H1 (cell line): ENCODE results near the gene SLC1A1. TPM values are rescaled to one million over a fixed set of nuclear protein-coding genes. Genes with fewer than 3 reads are reported as not detected.

ENCODE experiments used
- CTCF ChIA-PET: fragments of 300-600 bp; sonication (Branson Sonifier 250); formaldehyde crosslinking; loops from one replicate; lab custom pipeline; 2021; ENCODE audit not compliant: partially characterized antibody; lab: Charles Lee
- POLR2A ChIA-PET: fragments of 300-600 bp; sonication (Branson Sonifier 250); formaldehyde crosslinking; loops from one replicate; lab custom pipeline; 2021; ENCODE audit warnings: inconsistent platforms; ENCODE audit not compliant: partially characterized antibody; lab: Charles Lee
- DNase-seq, 2 experiments: peaks; one replicate each; pipeline versions ENCODE4 v3.0.0 to v3.0.0-alpha.2; 2010 to 2022; ENCODE audit warnings: low spot score in 2 of 2, low read depth in 1 of 2, mixed read lengths in 1 of 2
- FAIRE-seq: peaks from 2 replicates; lab custom pipeline; 2011; peaks lifted over from hg19 to GRCh38; lab: Jason Lieb, UNC
- H2AFZ ChIP-seq: 2 replicates; pipeline ENCODE4 v1.8.1; 2012; ENCODE audit warnings: low read length, inconsistent platforms
- H2AK5ac ChIP-seq: 2 replicates; pipeline ENCODE4 v1.6.1; 2013; ENCODE audit warnings: low read depth, low read length
- H2BK120ac ChIP-seq: replicated peaks from 2 replicates; pipeline ENCODE3; 2013; ENCODE audit warnings: low read depth, low read length, inconsistent platforms
- H2BK12ac ChIP-seq: 2 replicates; pipeline ENCODE4 v1.6.1; 2013; ENCODE audit warnings: low read depth, low read length
- H2BK15ac ChIP-seq: 2 replicates; pipeline ENCODE4 v1.6.1; 2013; ENCODE audit warnings: low read length
- H2BK20ac ChIP-seq: 2 replicates; pipeline ENCODE4 v1.6.1; 2013; ENCODE audit warnings: low read length
- H2BK5ac ChIP-seq: 2 replicates; pipeline ENCODE4 v1.6.1; 2013; ENCODE audit warnings: low read depth, low read length
- H3K14ac ChIP-seq: 2 replicates; pipeline ENCODE4 v1.6.1; 2013; ENCODE audit warnings: inconsistent platforms; ENCODE audit not compliant: insufficient read length
- H3K18ac ChIP-seq: 2 replicates; pipeline ENCODE4 v1.6.1; 2013; ENCODE audit warnings: low read length; ENCODE audit errors: extremely low read depth
- H3K23ac ChIP-seq: 2 replicates; pipeline ENCODE4 v1.6.1; 2013; ENCODE audit warnings: inconsistent platforms; ENCODE audit not compliant: insufficient read length
- H3K23me2 ChIP-seq: 2 replicates; pipeline ENCODE4 v1.6.1; 2013; ENCODE audit warnings: low read depth, low read length
- H3K27ac ChIP-seq: 2 replicates; pipeline ENCODE4 v1.6.1; 2011; ENCODE audit warnings: low read depth, low read length, inconsistent platforms
- H3K27me3 ChIP-seq, 4 experiments: replicated peaks in 1 of 4; 1 replicate in 1 of 4; 2 replicates in 3 of 4; pipeline versions ENCODE4 v1.6.1 to v1.8.1; 2011 to 2013; ENCODE audit warnings: low read length in 3 of 4, mild to moderate bottlenecking in 3 of 4, inconsistent platforms in 2 of 4, mixed read lengths in 2 of 4, moderate library complexity in 1 of 4; ENCODE audit not compliant: control insufficient read depth in 3 of 4, insufficient read depth in 3 of 4; ENCODE audit errors: extremely low read depth in 1 of 4
- H3K36me3 ChIP-seq, 4 experiments: 2 replicates each; pipeline versions ENCODE4 v1.6.1 to v1.8.1; 2011 to 2013; ENCODE audit warnings: mild to moderate bottlenecking in 4 of 4, low read length in 3 of 4, moderate library complexity in 2 of 4, control low read depth in 1 of 4, inconsistent platforms in 1 of 4; ENCODE audit not compliant: insufficient read depth in 4 of 4, control insufficient read depth in 2 of 4
- H3K4ac ChIP-seq: replicated peaks from 2 replicates; pipeline ENCODE3; 2013; ENCODE audit warnings: low read length, low read depth, mixed read lengths, inconsistent platforms; ENCODE audit not compliant: insufficient read length
- H3K4me1 ChIP-seq, 4 experiments: replicated peaks in 1 of 4; 1 replicate in 1 of 4; 2 replicates in 3 of 4; pipeline versions ENCODE4 v1.6.1 to v1.8.1; 2011 to 2013; ENCODE audit warnings: low read length in 3 of 4, inconsistent platforms in 2 of 4, mixed read lengths in 1 of 4; ENCODE audit not compliant: insufficient read depth in 4 of 4, control insufficient read depth in 3 of 4
- H3K4me2 ChIP-seq, 2 experiments: 2 replicates each; pipeline versions ENCODE4 v1.6.1 to v1.8.1; 2011 to 2013; ENCODE audit warnings: low read depth in 2 of 2, low read length in 2 of 2, control low read depth in 1 of 2, inconsistent platforms in 1 of 2, mild to moderate bottlenecking in 1 of 2; ENCODE audit not compliant: insufficient read depth in 1 of 2
- H3K4me3 ChIP-seq, 4 experiments: fragments of 200-600, 300-600 bp in 1 of 4; sonication (generic), shearing (Covaris generic), sonication (Bioruptor Twin) in 1 of 4; 2 replicates each; pipeline versions ENCODE4 v1.5.1 to v1.8.1; 2011 to 2016; ENCODE audit warnings: low read length in 4 of 4, low read depth in 3 of 4, control low read depth in 2 of 4, inconsistent platforms in 2 of 4, mild to moderate bottlenecking in 2 of 4, mixed read lengths in 1 of 4, moderate library complexity in 1 of 4; ENCODE audit not compliant: insufficient read depth in 2 of 4; ENCODE audit errors: extremely low read depth in 1 of 4
- H3K56ac ChIP-seq: replicated peaks from 2 replicates; pipeline ENCODE3; 2013; ENCODE audit warnings: low read depth, mild to moderate bottlenecking, mixed read lengths, low read length, inconsistent platforms; ENCODE audit not compliant: insufficient read length
- H3K79me1 ChIP-seq: 2 replicates; pipeline ENCODE4 v1.6.1; 2013; ENCODE audit warnings: low read depth, low read length, control low read depth
- H3K79me2 ChIP-seq, 2 experiments: 2 replicates each; pipeline versions ENCODE4 v1.6.1 to v1.8.1; 2012 to 2013; ENCODE audit warnings: low read length in 2 of 2, mild to moderate bottlenecking in 2 of 2, inconsistent platforms in 1 of 2; ENCODE audit not compliant: insufficient read depth in 2 of 2, control insufficient read depth in 1 of 2
- H3K9ac ChIP-seq, 4 experiments: replicated peaks in 1 of 4; 1 replicate in 1 of 4; 2 replicates in 3 of 4; pipeline versions ENCODE4 v1.6.1 to v1.8.1; 2011 to 2013; ENCODE audit warnings: low read depth in 3 of 4, low read length in 3 of 4, control low read depth in 2 of 4, mild to moderate bottlenecking in 2 of 4, moderate library complexity in 2 of 4, inconsistent platforms in 1 of 4; ENCODE audit errors: extremely low read depth in 1 of 4
- H3K9me3 ChIP-seq, 2 experiments: 2 replicates each; pipeline versions ENCODE4 v1.6.1 to v1.8.1; 2012 to 2013; ENCODE audit warnings: mild to moderate bottlenecking in 2 of 2, moderate library complexity in 2 of 2, control low read depth in 1 of 2, inconsistent platforms in 1 of 2, low read depth in 1 of 2, low read length in 1 of 2, mixed read lengths in 1 of 2; ENCODE audit not compliant: insufficient read depth in 2 of 2
- H4K20me1 ChIP-seq, 2 experiments: replicated peaks in 1 of 2; 2 replicates each; pipeline versions ENCODE3 to v1.8.1; 2011 to 2013; ENCODE audit warnings: inconsistent platforms in 2 of 2, low read length in 2 of 2, mild to moderate bottlenecking in 1 of 2; ENCODE audit not compliant: insufficient read depth in 2 of 2, control insufficient read depth in 1 of 2
- H4K5ac ChIP-seq: 2 replicates; pipeline ENCODE4 v1.6.1; 2013; ENCODE audit warnings: low read length, low read depth, mixed read lengths, inconsistent platforms; ENCODE audit not compliant: insufficient read length
- H4K8ac ChIP-seq: 2 replicates; pipeline ENCODE4 v1.8.0; 2013; ENCODE audit warnings: mild to moderate bottlenecking, moderate library complexity, low read length, inconsistent platforms; ENCODE audit not compliant: insufficient read depth; ENCODE audit errors: extremely low read depth
- H4K91ac ChIP-seq: replicated peaks from 2 replicates; pipeline ENCODE3; 2013; ENCODE audit warnings: low read length, mixed read lengths, inconsistent platforms; ENCODE audit not compliant: insufficient read length
- WGBS, 2 experiments: shearing (Covaris generic) in 1 of 2; methylation state at CpG; one replicate each; pipeline versions ENCODE4 v1.1.6 to v1.1.7; 2013 to 2015; ENCODE audit warnings: low lambda C conversion rate in 2 of 2, mixed read lengths in 2 of 2, inconsistent platforms in 1 of 2, low coverage in 1 of 2, missing lambda C conversion rate in 1 of 2; ENCODE audit not compliant: insufficient replicate concordance in 2 of 2, insufficient coverage in 1 of 2, insufficient read length in 1 of 2; ENCODE audit errors: extremely low coverage in 1 of 2, missing lambda C conversion rate in 1 of 2; 5-methylcytosine and 5-hydroxymethylcytosine counted together
- polyA plus RNA-seq, 7 experiments: library from polyadenylated mRNA; depleted of rRNA in 3 of 7; stranded (reverse) in 5 of 7; unstranded in 2 of 7; fragments of >200 nt in 5 of 7; fragments of 200-250 nt in 2 of 7; gene quantifications; 1 replicate in 5 of 7; 2 replicates in 1 of 7; 4 replicates in 1 of 7; pipeline versions ENCODE4 v1.2.1 to v1.2.3, GENCODE V29; 2011 to 2013; ENCODE audit warnings: missing spikeins in 2 of 7, mixed read lengths in 2 of 7
- total RNA-seq: library from RNA; stranded (reverse); fragmentation: NEBNext Ultra II Directional; extraction: Animal tissue kit (Norgen Biotek cat#: 25700); gene quantifications from 2 replicates; pipeline ENCODE4 v1.2.1, GENCODE V29; 2021
- TF ChIP-seq, protein P1 (sequence below): IDR thresholded peaks from 2 replicates; pipeline ENCODE4 v1.6.1; 2011; ENCODE audit warnings: low read depth, mild to moderate bottlenecking, low read length; ENCODE audit not compliant: insufficient read depth

SLC1A1 gene
- total and polyA plus RNA-seq, 2 of the 8 experiments (the other 6 are each of a cell fraction or from before 2014, with no cell fraction given) = 4.7 to 11.7 TPM

DNA sequence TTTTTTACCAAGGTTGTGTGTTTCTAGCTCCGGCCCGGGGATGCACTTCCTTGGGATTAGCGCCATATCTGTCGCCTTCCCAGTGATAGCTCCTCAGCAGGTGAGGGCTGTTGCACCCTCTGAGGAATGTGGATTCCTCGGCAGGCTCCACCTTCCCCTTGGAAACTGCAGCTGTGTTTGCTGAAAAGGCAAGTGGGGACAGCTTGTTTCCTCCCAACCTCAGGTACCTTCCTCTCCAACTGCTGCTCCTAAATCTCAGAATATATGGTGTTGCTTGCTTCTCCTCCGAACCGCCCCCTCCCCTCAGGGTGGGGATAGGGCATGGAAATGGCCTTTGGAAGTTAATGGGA is 1.3 kb downstream of the SLC1A1 start:
- Histone ChIP-seq H3K79me1 (no peaks in the 10 kb centered on the region), H2BK12ac (no peak overlapping the region), H3K9me3 (no peaks in the 10 kb centered on the region), H4K91ac (no peak overlapping the region), H2BK5ac (peak overlapping the region; percentile 61; the same call in 1 of the 2 replicates), H3K4me2 (peak overlapping the region; percentile 90 to 96), H2BK20ac (no peak overlapping the region), H3K9ac (peak overlapping the region in 1 of 4 experiments; percentile 55; a peak in 5 of 7 replicates), H3K4me3 (peak overlapping the region; percentile 50 to 69 (median 65)), H3K27me3 (peaks cover 4 to 27% (median 17%) of the 10 kb centered on the region in 4 experiments; a peak in 6 of 7 replicates), H4K20me1 (no peaks in the 10 kb centered on the region), H3K4ac (no peak overlapping the region), H2AK5ac (no peak overlapping the region), H4K8ac (no peak overlapping the region), H3K56ac (no peak overlapping the region), H2BK120ac (no peak overlapping the region), H2AFZ (peak overlapping the region; percentile 79), H2BK15ac (peak overlapping the region; percentile 53; the same call in 1 of the 2 replicates), H3K23me2 (peaks cover 22% of the 10 kb centered on the region; the same call in 1 of the 2 replicates), H3K18ac (peak overlapping the region; percentile 51; the same call in 1 of the 2 replicates), H3K14ac (no peak overlapping the region), H3K4me1 (peaks cover 0 to 10% (median 2%) of the 10 kb centered on the region in 4 experiments; a peak in 6 of 7 replicates), H3K79me2 (no peaks in the 10 kb centered on the region), H3K27ac (no peak overlapping the region; the same call in 1 of the 2 replicates), H3K23ac (no peak overlapping the region), H3K36me3 (no peaks in the 10 kb centered on the region), H4K5ac (no peak overlapping the region)
- FAIRE-seq = no peak
- DNase-seq = peak; percentile 59 to 67
- ChIA-PET POLR2A (interaction anchor here (0.9 to 1.4 kb wide), 7 partner anchors 47 to 77 kb away, joined by 3 to 5 read pairs (median 3); no protein-coding TSS in a partner anchor), CTCF (interaction anchor here (0.9 to 1.6 kb wide), 2 partner anchors 17 to 57 kb away, joined by 3 to 8 read pairs; no protein-coding TSS in a partner anchor)
- WGBS, 2 experiments = 3% methylated on average over 7 of the region's 7 CpGs; no CpG with 5 or more reads in 1 of the 2 experiments
- TF ChIP-seq, protein P1, sequence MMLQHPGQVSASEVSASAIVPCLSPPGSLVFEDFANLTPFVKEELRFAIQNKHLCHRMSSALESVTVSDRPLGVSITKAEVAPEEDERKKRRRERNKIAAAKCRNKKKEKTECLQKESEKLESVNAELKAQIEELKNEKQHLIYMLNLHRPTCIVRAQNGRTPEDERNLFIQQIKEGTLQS = no peak
